M059J (cell line): Measurements from ENCODE around the gene TSPYL6. TPM values are rescaled to one million over a fixed set of nuclear protein-coding genes. Genes with fewer than 3 reads are reported as not detected.

Experiments used
- total RNA-seq: library from RNA; depleted of rRNA; stranded (reverse); fragments of >200 nt; shearing (Covaris generic); gene quantifications from 2 replicates; pipeline ENCODE4 v1.2.3, GENCODE V29; 2014; rRNA removed

Gene TSPYL6
- total RNA-seq, 1 experiment from 2014 or later, result not detected

Other genes starting within 250 kb of the TSPYL6 start
- gene ACYP2, start 140.6 kb downstream of the TSPYL6 start, total RNA-seq, result 21.6 and 24.6 TPM in 2 replicates
- gene SPTBN1, start 200.1 kb upstream of the TSPYL6 start, total RNA-seq, result 46.5 and 88.8 TPM in 2 replicates